Neural progenitor cell (in vitro differentiated cells): ENCODE data around the gene CCDC152. TPM values are rescaled to one million over a fixed set of nuclear protein-coding genes. Genes with fewer than 3 reads are reported as not detected.

Experiments
- DNase-seq: peaks from one replicate; pipeline ENCODE4 v3.0.0-alpha.2; 2016; ENCODE audit warnings: low spot score
- H2AFZ ChIP-seq: fragments of 200-600 bp; sonication (generic); replicated peaks from 2 replicates; pipeline ENCODE4 v1.6.1; 2016; ENCODE audit warnings: antibody characterized with exemption
- H3F3A ChIP-seq: fragments of 200-600 bp; sonication (generic); 2 replicates; pipeline ENCODE4 v1.6.1; 2016; ENCODE audit warnings: antibody characterized with exemption, low read depth
- H3K27ac ChIP-seq: fragments of 200-600 bp; sonication (generic); 2 replicates; pipeline ENCODE4 v1.5.1; 2016; ENCODE audit warnings: mild to moderate bottlenecking
- H3K27me3 ChIP-seq: fragments of 200-600 bp; sonication (generic); 2 replicates; pipeline ENCODE4 v1.6.1; 2016; ENCODE audit warnings: mild to moderate bottlenecking, moderate library complexity
- H3K36me3 ChIP-seq: fragments of 200-600 bp; sonication (generic); 2 replicates; pipeline ENCODE4 v1.5.1; 2016
- H3K4me1 ChIP-seq: fragments of 200-600 bp; sonication (generic); 2 replicates; pipeline ENCODE4 v1.6.1; 2016; ENCODE audit warnings: mixed run types
- H3K4me2 ChIP-seq: fragments of 200-600 bp; sonication (generic); 2 replicates; pipeline ENCODE4 v1.6.1; 2016
- H3K4me3 ChIP-seq: fragments of 200-600 bp; sonication (generic); 2 replicates; pipeline ENCODE4 v1.5.1; 2016
- H3K79me2 ChIP-seq: fragments of 200-600 bp; sonication (generic); 2 replicates; pipeline ENCODE4 v1.6.1; 2016; ENCODE audit warnings: low read depth
- H3K9ac ChIP-seq: fragments of 200-600 bp; sonication (generic); 2 replicates; pipeline ENCODE4 v1.6.1; 2016
- H3K9me3 ChIP-seq: fragments of 200-600 bp; sonication (generic); 2 replicates; pipeline ENCODE4 v1.5.1; 2016; ENCODE audit warnings: low read depth
- H4K20me1 ChIP-seq: fragments of 200-600 bp; sonication (generic); 2 replicates; pipeline ENCODE4 v1.6.1; 2016; ENCODE audit warnings: low read depth
- H3K27ac Mint-ChIP-seq: 3 replicates; pipeline ENCODE4 v1.8.0; 2021; ENCODE audit warnings: mixed read lengths
- H3K27me3 Mint-ChIP-seq: 2 replicates; pipeline ENCODE4 v1.8.0; 2022; ENCODE audit warnings: low read depth, mild to moderate bottlenecking, inconsistent platforms, moderate library complexity, mixed read lengths; ENCODE audit not compliant: insufficient read depth
- H3K36me3 Mint-ChIP-seq: 3 replicates; pipeline ENCODE4 v1.8.0; 2021; ENCODE audit warnings: mixed read lengths
- H3K4me1 Mint-ChIP-seq: 3 replicates; pipeline ENCODE4 v1.8.0; 2021; ENCODE audit warnings: mixed read lengths
- H3K4me3 Mint-ChIP-seq: 3 replicates; pipeline ENCODE4 v1.8.0; 2021; ENCODE audit warnings: mild to moderate bottlenecking, moderate library complexity, mixed read lengths
- H3K9me3 Mint-ChIP-seq: 3 replicates; pipeline ENCODE4 v1.8.0; 2020; ENCODE audit warnings: mixed read lengths
- EZH2 ChIP-seq: fragments of 200-600 bp; sonication (generic); IDR thresholded peaks from 2 replicates; pipeline ENCODE4 v1.6.1; 2017; ENCODE audit warnings: antibody characterized with exemption, mild to moderate bottlenecking, moderate library complexity
- EZH2phosphoT487 ChIP-seq: fragments of 200-600 bp; sonication (generic); IDR thresholded peaks from 2 replicates; pipeline ENCODE4 v1.6.1; 2017; ENCODE audit warnings: antibody characterized with exemption
- total RNA-seq: library from RNA; depleted of rRNA; stranded (reverse); fragments of >200 nt; gene quantifications from 2 replicates; pipeline ENCODE4 v1.2.3, GENCODE V29; 2015; ENCODE audit warnings: low replicate concordance
- TF ChIP-seq, protein P1 (sequence below): fragments of 200-600 bp; sonication (generic); IDR thresholded peaks from 2 replicates; pipeline ENCODE4 v1.5.1; 2017; ENCODE audit warnings: antibody characterized with exemption, mild to moderate bottlenecking

Gene CCDC152
- total RNA-seq, 1 donor from 2014 or later, result 23.9 TPM

DNA sequence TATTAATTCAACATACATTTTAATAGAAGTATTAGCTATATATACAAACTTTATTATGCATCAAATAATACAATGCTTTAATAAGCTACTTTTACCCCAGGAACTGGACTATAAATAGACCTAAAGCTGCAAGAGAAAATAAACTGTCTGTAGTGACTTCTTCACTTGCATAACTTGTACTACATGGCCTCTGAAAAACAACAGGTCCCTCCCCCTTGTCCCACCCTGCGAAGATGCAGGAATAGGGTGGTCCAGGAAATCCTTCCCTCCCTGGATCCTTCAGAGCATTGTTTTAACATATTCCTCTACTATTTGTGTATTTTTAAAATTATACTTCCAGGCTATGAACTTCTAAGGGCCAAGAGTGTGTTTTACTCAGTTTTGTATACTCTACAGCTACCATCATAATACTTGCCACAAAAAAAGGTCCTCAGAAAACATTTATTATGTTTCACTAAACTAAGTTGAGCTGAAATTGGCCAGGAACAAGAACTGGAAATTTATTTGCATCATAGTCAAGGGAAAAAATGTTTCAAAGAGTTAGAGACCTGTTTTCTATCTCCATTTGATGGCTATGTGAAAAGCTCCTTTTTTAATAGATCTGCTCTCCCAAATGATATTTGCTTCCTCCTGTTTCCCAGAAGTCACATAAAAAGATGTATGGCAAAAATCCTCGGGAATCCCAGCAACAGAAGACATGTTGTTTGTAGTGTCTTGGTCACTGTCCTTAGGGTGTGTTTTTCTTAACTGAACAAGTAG is 70.3 kb downstream of the CCDC152 start:
- Histone ChIP-seq H3K4me2 (no peak overlapping the region), H4K20me1 (no peaks in the 10 kb centered on the region), H3K9me3 (no peaks in the 10 kb centered on the region), H3K9ac (no peak overlapping the region), H3K4me1 (no peaks in the 10 kb centered on the region), H3K79me2 (no peaks in the 10 kb centered on the region), H3F3A (no peaks in the 10 kb centered on the region), H3K27ac (no peak overlapping the region), H3K4me3 (no peak overlapping the region), H3K36me3 (no peaks in the 10 kb centered on the region), H3K27me3 (no peaks in the 10 kb centered on the region), H2AFZ (no peak overlapping the region)
- no peaks in the 10 kb centered on the region for H3K27me3 Mint-ChIP-seq
- H3K4me3 Mint-ChIP-seq, result no peak overlapping the region
- no peaks in the 10 kb centered on the region for H3K36me3 Mint-ChIP-seq
- no peaks in the 10 kb centered on the region for H3K4me1 Mint-ChIP-seq
- no peak overlapping the region for H3K27ac Mint-ChIP-seq
- TF ChIP-seq EZH2, result no peak
- TF ChIP-seq, protein P1, sequence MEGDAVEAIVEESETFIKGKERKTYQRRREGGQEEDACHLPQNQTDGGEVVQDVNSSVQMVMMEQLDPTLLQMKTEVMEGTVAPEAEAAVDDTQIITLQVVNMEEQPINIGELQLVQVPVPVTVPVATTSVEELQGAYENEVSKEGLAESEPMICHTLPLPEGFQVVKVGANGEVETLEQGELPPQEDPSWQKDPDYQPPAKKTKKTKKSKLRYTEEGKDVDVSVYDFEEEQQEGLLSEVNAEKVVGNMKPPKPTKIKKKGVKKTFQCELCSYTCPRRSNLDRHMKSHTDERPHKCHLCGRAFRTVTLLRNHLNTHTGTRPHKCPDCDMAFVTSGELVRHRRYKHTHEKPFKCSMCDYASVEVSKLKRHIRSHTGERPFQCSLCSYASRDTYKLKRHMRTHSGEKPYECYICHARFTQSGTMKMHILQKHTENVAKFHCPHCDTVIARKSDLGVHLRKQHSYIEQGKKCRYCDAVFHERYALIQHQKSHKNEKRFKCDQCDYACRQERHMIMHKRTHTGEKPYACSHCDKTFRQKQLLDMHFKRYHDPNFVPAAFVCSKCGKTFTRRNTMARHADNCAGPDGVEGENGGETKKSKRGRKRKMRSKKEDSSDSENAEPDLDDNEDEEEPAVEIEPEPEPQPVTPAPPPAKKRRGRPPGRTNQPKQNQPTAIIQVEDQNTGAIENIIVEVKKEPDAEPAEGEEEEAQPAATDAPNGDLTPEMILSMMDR, result no peak
- no peak for TF ChIP-seq EZH2phosphoT487
- DNase-seq, result no peak
- no peaks in the 10 kb centered on the region for H3K9me3 Mint-ChIP-seq

DNA sequence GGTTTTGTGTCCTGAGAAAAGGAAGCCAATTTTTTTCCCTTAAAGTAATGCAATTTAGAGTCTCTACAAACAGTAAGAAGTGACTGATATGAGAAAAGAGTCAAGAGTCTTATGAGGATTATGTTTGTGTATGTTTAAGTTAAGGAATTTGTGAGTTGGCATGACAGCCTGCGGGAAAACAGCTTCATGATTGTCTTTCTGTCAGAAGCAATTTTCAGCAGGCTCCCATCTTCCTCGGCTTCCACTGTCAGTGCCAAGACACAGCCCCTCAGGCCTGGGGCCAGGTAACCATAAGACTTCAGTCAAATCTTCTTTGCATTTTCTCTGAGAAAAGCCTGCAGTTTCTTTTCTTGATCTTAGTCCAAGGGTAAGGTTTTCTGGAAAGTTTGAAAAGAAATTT is 72.1 kb downstream of the CCDC152 start:
- no peak overlapping the region for H3K4me2 ChIP-seq
- H3K4me3 ChIP-seq, result no peak overlapping the region
- no peak overlapping the region for H2AFZ ChIP-seq
- no peaks in the 10 kb centered on the region for H3F3A ChIP-seq
- TF ChIP-seq, protein P1, result no peak
- TF ChIP-seq EZH2phosphoT487 (no peak), EZH2 (no peak)
- no peak overlapping the region for H3K4me3 Mint-ChIP-seq
- no peak overlapping the region for H3K9ac ChIP-seq
- H3K4me1 Mint-ChIP-seq, result no peaks in the 10 kb centered on the region
- no peaks in the 10 kb centered on the region for H3K36me3 Mint-ChIP-seq
- no peak overlapping the region for H3K27ac Mint-ChIP-seq
- H3K79me2 ChIP-seq, result no peaks in the 10 kb centered on the region
- no peak for DNase-seq
- no peaks in the 10 kb centered on the region for H3K36me3 ChIP-seq
- H3K27ac ChIP-seq, result no peak overlapping the region
- H3K27me3 ChIP-seq, result no peaks in the 10 kb centered on the region
- H3K27me3 Mint-ChIP-seq, result no peaks in the 10 kb centered on the region
- no peaks in the 10 kb centered on the region for H3K9me3 Mint-ChIP-seq
- no peaks in the 10 kb centered on the region for H4K20me1 ChIP-seq
- H3K4me1 ChIP-seq, result no peaks in the 10 kb centered on the region
- no peaks in the 10 kb centered on the region for H3K9me3 ChIP-seq

DNA sequence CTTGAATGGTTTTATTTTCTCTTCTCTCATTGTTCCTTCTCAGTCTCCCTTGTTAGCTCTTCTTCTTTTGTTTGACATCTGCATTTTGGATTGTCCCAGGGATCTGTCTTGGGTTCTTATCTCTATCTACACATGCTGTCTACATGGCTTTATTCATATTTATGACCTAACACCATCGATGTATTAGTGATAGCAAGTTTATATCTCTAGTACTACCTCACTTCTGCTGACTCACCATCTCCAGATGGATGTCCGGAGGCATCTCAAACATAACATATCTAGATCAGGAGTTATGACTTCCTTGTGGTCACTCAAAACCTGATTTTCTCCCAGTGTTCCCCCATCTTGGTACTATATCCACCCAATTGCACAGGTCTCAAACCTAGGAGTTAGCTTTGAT is 74.3 kb downstream of the CCDC152 start:
- H3K4me2 ChIP-seq, result no peak overlapping the region

More for the DNA sequence above, 74.3 kb downstream of the CCDC152 start:
- Histone ChIP-seq H3K36me3 (no peaks in the 10 kb centered on the region), H3K27ac (no peak overlapping the region), H3K27me3 (no peaks in the 10 kb centered on the region), H3K9me3 (no peaks in the 10 kb centered on the region), H3K79me2 (no peaks in the 10 kb centered on the region), H3K4me1 (no peaks in the 10 kb centered on the region), H3K9ac (no peak overlapping the region), H3K4me3 (no peak overlapping the region), H4K20me1 (no peaks in the 10 kb centered on the region), H3F3A (no peaks in the 10 kb centered on the region), H2AFZ (no peak overlapping the region)
- Mint-ChIP-seq H3K9me3 (peaks cover 2% of the 10 kb centered on the region), H3K4me3 (no peak overlapping the region), H3K27me3 (no peaks in the 10 kb centered on the region), H3K4me1 (no peaks in the 10 kb centered on the region), H3K36me3 (no peaks in the 10 kb centered on the region), H3K27ac (no peak overlapping the region)
- no peak for TF ChIP-seq EZH2
- no peak for TF ChIP-seq EZH2phosphoT487
- TF ChIP-seq, protein P1, result no peak
- DNase-seq, result no peak
